Loucy (cell line): ENCODE results near the gene MCM3AP.

ENCODE experiments used
- EZH2phosphoT487 ChIP-seq: fragments of 200-600 bp; IDR thresholded peaks from 2 replicates; pipeline ENCODE4 v1.6.1; 2018; ENCODE audit warnings: antibody characterized with exemption, mild to moderate bottlenecking, moderate library complexity, borderline replicate concordance
- TF ChIP-seq, protein P1 (sequence below): fragments of 200-600 bp; sonication (generic); conservative IDR thresholded peaks from 2 replicates; pipeline ENCODE4 v1.5.1; 2014; ENCODE audit warnings: mild to moderate bottlenecking, antibody characterized with exemption, low read length

DNA sequence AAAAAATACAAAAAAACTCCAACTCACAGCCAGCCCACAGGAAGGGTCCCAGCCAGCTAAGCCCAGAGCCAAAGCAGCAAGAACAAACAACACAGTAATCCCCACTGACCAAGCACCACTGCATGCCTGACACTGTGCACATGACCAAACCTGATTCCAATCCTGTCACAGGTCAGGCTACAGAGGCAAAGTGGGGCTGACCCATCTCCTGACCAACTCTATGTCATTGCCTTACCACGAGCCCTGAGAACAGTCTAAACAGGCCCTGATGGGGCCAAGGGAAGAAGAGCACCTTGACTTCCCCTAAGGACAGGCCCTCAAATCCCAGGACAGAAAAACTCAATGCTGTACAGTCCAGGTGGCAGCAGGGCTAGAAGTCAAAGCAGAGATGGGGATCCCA lies 59.3 kb downstream of the MCM3AP start:
- TF ChIP-seq, protein P1, sequence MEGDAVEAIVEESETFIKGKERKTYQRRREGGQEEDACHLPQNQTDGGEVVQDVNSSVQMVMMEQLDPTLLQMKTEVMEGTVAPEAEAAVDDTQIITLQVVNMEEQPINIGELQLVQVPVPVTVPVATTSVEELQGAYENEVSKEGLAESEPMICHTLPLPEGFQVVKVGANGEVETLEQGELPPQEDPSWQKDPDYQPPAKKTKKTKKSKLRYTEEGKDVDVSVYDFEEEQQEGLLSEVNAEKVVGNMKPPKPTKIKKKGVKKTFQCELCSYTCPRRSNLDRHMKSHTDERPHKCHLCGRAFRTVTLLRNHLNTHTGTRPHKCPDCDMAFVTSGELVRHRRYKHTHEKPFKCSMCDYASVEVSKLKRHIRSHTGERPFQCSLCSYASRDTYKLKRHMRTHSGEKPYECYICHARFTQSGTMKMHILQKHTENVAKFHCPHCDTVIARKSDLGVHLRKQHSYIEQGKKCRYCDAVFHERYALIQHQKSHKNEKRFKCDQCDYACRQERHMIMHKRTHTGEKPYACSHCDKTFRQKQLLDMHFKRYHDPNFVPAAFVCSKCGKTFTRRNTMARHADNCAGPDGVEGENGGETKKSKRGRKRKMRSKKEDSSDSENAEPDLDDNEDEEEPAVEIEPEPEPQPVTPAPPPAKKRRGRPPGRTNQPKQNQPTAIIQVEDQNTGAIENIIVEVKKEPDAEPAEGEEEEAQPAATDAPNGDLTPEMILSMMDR, result no peak
- TF ChIP-seq EZH2phosphoT487, result no peak
